Inflammatory macrophage treated with lipopolysaccharide for 1 hour (primary cell): Measurements from ENCODE around the gene WDR64.
"Not testable (repeated sequence)": the region's sequence is repeated elsewhere in the genome, so short reads cannot be mapped to it uniquely, and the experiment has no call there.

Experiments
- DNase-seq, 2 donors: peaks; one replicate each; pipeline ENCODE4 v3.0.0-alpha.2; 2020 to 2022

WDR64 gene

GRCh38 chr1:241703739-241704138, 51.7 kb downstream of the WDR64 start:
- not testable (repeated sequence) for DNase-seq

GRCh38 chr1:241706257-241706656, 54.2 kb downstream of the WDR64 start:
- no peak for DNase-seq

- DNase-seq, result no peak
Measured at GRCh38 chr1:241706967-241707366, 54.9 kb downstream of the WDR64 start.

DNA sequence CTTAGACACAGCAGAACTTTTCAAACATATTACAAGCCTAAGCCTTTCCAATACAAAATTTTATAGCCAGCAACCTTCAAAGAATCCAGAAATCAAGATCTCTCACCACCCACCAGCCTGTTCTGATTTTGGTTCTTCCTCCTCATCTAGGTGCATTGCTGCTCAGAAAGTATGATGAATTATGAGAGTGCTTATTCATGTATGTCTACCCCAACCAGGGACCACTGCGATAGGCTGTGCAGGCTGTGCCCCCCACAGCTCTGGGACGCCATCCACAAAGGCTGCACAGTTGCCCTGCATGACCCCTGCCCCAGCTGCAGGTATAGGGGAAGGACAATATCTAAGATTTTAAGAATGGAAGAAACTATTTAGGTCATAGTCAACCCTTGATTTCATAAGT, 55.4 kb downstream of the WDR64 start:
- DNase-seq, result no peak

- DNase-seq, result no peak
Measured at GRCh38 chr1:241711326-241711725, 59.2 kb downstream of the WDR64 start.

GRCh38 chr1:241713316-241713715, 61.2 kb downstream of the WDR64 start:
- DNase-seq, result no peak

DNA sequence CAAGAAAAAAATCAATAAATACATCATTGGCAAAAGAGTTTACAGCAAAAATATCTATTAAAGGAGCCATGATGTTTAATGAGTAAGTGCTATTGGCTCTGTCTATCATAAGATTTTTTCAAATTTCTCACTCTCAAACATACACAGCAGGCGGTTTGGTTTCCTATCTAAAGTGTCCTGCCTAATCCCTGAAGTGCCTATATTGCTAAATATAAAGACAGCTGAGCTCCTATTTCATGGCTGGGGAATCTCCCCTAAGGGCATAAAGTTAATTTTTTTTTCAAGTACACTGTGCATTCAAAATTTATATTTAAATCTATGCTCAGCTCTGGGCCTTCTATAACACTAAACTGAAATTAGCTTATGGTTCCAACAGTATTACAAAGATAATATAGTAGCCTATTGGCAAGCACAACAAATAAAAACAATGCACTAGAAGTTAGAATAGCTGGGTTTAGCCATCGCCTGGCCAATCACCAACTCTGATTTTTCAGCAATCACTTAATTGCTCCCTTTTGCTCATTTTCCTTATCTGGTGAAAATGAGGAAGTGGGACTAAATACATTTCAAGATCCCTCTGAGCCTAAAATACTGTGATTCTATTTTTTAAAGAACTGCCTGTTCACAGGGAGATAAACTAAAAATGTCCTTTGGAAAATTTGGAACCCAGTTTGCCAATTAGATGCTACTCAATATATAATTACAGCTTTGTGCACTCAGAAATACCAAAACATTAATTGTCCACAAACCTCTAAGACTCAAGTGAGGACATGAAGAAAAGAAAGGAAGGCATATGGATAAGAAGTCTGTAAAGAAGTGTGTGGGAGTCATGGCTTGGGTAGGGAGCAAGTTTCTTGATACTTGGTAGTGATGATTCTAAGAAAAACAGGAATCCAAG, 62.5 kb downstream of the WDR64 start:
- no peak for DNase-seq

GRCh38 chr1:241715435-241715834, 63.4 kb downstream of the WDR64 start:
- DNase-seq, result no peak

GRCh38 chr1:241715956-241716355, 63.9 kb downstream of the WDR64 start:
- DNase-seq, result no peak

DNA sequence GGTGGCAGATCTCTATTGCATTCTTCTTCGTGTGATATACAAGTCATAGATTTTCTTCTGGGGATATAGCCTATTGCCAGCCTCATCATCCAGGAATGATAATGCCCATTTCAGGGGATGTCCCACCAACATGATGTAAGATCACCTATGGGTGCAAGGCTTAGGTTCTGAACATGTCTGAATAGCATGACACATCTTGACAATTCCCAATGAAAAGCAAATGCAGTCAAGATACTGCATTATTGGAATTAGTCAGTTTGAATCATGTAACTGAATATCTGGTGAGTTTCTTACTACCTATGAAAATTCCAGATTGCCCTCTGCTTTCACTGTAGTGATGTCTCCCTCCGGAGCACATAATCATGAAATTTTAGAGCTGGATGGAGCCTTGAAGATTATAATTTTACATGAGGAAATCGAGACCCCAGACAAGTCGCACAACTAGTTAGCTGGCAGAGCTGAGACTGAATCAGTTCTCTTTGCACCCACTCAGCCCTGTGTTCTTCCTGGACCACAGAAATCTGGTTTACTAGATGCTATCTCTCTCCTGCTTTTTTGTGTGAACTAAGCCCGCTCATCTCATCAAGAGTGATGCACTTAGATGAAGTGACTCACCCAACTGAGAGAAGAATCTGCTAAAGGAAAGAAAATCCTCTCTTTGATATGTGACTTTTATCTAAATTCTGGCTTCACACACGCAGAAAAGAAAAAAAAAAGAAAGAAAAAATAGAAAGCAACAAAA, 65.0 kb downstream of the WDR64 start:
- no peak for DNase-seq

DNA sequence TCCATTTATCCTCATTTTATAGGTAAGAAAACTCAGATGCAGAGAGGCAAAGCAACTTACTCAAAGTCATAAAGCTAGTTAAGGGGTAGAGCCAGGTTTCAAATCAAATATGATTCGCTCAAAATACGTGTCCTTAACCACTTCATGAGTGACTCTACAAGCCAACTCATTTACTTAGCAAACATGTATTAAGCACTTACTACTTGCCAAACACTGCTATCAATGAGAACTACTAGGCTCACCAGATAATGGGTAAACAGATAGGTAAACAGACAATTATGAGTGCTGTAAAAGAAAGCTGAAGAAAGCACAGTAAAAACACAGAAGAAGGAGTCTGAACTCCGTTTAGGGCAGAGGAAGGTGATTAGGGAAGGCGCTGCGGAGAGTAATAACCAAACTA, 65.9 kb downstream of the WDR64 start:
- no peak for DNase-seq

- DNase-seq, result no peak
Measured at GRCh38 chr1:241721011-241721410, 68.9 kb downstream of the WDR64 start.

DNA sequence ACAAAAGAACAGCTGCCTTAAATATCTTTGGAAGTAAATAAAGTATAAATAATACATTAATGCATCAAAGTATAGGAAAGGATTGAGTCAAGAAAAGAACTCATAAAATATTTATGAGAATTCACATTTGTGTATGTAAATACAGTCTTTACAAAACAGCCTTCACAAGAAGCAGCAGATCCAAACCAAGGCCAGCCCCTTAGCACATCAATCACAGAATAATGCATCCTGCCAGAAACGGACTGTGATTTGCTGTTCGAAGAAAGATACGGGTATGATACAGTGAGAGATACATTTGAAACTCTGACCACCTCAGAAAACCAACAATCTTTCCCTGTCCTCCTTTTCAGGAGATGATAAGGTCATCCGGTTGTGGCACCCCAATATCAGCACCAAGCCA, 70.9 kb downstream of the WDR64 start:
- no peak for DNase-seq

- DNase-seq, result no peak
Measured at GRCh38 chr1:241724741-241725356, 72.8 kb downstream of the WDR64 start.

GRCh38 chr1:241730031-241730430, 78.0 kb downstream of the WDR64 start:
- DNase-seq, result no peak

GRCh38 chr1:241733899-241734298, 81.8 kb downstream of the WDR64 start:
- DNase-seq, result no peak

DNA sequence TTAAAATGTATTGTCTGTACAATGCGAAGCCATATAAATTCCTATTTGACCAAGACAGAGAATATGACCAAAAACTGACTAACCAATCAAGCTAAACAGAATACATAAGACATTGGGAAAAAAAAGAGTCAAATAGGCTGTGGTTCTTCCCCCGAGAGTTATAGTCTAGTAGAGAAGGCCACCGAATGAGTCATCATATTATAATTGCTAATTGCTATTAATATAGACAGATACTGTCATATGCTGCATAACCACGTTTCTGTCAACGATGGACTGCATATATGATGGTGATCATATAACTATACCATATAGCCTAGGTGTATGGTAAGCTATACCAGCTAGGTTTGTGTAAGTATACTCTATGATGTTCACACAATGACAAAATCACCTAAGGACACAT, 82.5 kb downstream of the WDR64 start:
- DNase-seq, result no peak

- not testable (repeated sequence) for DNase-seq
Measured at GRCh38 chr1:241735493-241735926, 83.4 kb downstream of the WDR64 start.

DNA sequence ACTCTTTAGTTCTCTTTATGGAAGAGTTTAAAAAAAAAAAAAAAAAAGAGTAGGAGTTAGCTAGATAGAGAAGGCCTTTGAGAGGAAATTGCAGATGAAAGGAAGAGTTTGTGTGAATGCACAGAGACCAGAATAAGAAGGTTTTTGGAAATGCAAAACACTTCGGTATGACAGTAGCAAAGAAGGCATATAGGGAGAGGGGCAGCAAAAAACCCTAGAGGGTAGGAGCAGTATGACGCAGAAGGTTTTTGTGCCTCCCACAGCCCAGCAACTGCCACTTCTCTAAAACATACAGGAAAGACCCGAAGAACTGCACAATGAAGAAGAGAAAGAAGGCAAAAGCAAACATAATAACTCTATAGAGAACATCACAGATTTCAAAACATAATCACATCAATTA, 84.3 kb downstream of the WDR64 start:
- no peak for DNase-seq

DNA sequence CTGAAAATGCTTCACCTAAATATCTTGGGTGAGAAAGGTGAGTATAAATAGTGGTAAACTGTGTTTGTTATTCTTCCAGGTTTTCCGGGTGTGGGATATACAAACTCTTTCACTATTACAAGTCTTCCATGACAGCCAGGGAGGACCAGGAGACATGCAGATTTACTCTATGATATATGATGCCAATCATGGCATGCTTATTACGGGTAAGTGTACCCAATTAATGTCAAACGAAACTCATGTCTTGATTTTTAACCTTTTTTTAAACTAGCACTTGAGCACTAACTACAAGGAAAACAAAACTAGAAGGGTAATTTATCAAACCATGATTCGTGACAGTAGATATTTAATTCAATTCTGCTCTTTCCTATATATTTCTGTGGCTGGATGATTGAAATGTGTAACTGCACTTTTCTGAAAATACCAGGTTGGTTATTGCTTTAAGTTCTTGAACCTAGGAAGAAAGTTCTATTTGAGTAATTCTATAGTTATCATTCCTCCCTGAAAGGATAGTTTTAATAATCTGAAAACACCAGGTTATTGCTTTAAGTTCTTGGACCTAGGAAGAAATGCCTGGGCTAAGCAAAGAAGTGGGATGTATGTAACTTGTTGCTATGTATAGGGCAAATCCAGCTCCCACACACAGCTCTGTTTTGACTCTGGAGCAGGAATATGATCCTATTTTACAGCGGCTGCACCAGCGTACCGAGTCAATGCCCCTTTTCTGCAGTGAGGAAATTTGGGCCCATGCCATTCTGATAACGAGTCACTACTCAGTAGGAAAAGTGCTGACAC, 86.4 kb downstream of the WDR64 start:
- DNase-seq, result no peak

DNA sequence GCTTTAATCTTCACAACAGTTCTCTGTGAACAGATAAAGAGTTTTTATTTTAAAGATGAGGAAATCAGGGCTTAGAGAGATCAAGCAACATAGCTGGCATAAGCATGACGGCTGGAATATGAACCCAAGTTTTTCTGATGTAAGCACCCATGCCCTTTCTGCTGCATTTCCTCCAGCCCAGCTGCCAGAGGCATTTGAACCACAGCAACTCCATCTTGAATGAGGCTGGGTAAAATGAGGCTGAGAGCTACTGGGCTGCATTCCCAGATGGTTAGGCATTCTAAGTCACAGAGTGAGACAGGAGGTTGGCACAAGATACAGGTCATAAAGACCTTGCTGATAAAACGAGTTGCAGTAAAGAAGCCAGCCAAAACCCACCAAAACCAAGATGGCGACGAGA, 90.0 kb downstream of the WDR64 start:
- DNase-seq, result no peak

- no peak for DNase-seq
Measured at GRCh38 chr1:241744591-241744990, 92.5 kb downstream of the WDR64 start.

GRCh38 chr1:241747992-241748391, 95.9 kb downstream of the WDR64 start:
- DNase-seq, result no peak
